Astrocyte of the spinal cord (primary cell): ENCODE results near the gene LINC00632.

Source experiments
- DNase-seq: peaks from one replicate; pipeline ENCODE4 v3.0.0; 2011; ENCODE audit warnings: low read depth, low spot score
- H3K4me3 ChIP-seq: 2 replicates; pipeline ENCODE4 v1.5.1; 2011; ENCODE audit warnings: low read depth, mild to moderate bottlenecking, low read length, moderate library complexity
- in situ Hi-C: cut with HindIII; loops from 2 replicates; pipeline ENCODE4 v1.10.0; 2017; ENCODE audit warnings: low sequenced_read_pairs
- TF ChIP-seq, protein P1 (sequence below): IDR thresholded peaks from 2 replicates; pipeline ENCODE4 v1.5.1; 2012; ENCODE audit warnings: low read depth, mild to moderate bottlenecking, low read length, inconsistent platforms

LINC00632 gene

GRCh38 chrX:140776320-140776719 lies 66.8 kb downstream of the LINC00632 start:
- H3K4me3 ChIP-seq: no peak overlapping the region
- in situ Hi-C loops: no loop called here
- DNase-seq: no peak
- TF ChIP-seq, protein P1, sequence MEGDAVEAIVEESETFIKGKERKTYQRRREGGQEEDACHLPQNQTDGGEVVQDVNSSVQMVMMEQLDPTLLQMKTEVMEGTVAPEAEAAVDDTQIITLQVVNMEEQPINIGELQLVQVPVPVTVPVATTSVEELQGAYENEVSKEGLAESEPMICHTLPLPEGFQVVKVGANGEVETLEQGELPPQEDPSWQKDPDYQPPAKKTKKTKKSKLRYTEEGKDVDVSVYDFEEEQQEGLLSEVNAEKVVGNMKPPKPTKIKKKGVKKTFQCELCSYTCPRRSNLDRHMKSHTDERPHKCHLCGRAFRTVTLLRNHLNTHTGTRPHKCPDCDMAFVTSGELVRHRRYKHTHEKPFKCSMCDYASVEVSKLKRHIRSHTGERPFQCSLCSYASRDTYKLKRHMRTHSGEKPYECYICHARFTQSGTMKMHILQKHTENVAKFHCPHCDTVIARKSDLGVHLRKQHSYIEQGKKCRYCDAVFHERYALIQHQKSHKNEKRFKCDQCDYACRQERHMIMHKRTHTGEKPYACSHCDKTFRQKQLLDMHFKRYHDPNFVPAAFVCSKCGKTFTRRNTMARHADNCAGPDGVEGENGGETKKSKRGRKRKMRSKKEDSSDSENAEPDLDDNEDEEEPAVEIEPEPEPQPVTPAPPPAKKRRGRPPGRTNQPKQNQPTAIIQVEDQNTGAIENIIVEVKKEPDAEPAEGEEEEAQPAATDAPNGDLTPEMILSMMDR: no peak

DNA sequence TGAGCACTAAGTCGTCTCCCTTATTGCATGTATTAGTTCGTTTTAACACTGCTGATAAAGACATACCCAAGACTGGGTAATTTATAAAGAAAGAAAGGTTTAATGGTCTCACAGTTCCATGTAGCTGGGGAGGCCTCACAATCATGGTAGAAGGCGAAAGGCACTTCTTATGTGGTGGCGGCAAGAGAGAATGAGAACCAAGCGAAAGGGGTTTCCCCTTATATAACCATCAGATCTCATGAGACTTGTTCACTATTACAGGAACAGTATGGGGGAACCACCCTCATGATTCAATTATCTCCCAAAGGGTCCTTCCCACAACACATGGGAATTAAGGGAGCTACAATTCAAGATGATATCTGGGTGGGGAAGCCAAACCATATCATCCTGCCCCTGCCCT lies 85.1 kb downstream of the LINC00632 start:
- TF ChIP-seq, protein P1: no peak
- in situ Hi-C loops: no loop called here
- DNase-seq: no peak
- H3K4me3 ChIP-seq: no peak overlapping the region

- no peak overlapping the region for H3K4me3 ChIP-seq
- in situ Hi-C loops: no loop called here
- DNase-seq: peak; percentile 3
- TF ChIP-seq, protein P1: no peak
These were observed 89.7 kb downstream of the LINC00632 start for GRCh38 chrX:140799216-140799615.

- in situ Hi-C loops: no loop called here
- DNase-seq: no peak
- no peak overlapping the region for H3K4me3 ChIP-seq
- TF ChIP-seq, protein P1: no peak
These were observed 94.7 kb downstream of the LINC00632 start for GRCh38 chrX:140804292-140804691.

DNA sequence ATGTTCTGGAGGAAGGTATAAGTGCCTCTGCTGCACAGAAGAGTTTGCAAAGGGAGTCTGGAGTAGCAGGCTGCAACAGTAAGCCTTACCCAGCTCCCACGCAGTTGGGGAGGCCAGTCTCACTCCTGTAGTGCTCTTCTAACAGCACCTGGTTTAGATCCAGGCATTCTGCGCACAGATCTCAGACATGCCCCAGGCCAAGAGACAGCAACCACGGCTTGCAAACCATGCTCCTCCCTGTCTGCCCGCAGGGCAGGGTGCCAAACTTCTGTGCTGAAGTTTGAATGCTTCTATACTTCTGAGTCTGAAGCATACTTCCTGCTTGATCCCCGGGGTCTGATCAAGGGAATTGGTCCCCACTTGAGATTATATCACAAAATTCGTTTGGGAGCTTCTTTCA lies 106.3 kb downstream of the LINC00632 start:
- TF ChIP-seq, protein P1: no peak
- no peak overlapping the region for H3K4me3 ChIP-seq
- DNase-seq: peak; percentile 42
- in situ Hi-C loops: no loop called here

- in situ Hi-C loops: no loop called here
- peak; percentile 22 for DNase-seq
- H3K4me3 ChIP-seq: no peak overlapping the region
- TF ChIP-seq, protein P1: peak; percentile 63
These were observed 108.4 kb downstream of the LINC00632 start for GRCh38 chrX:140817943-140818342.

- no peak for DNase-seq
- TF ChIP-seq, protein P1: no peak
- H3K4me3 ChIP-seq: no peak overlapping the region
- in situ Hi-C loops: no loop called here
These were observed 111.7 kb downstream of the LINC00632 start for GRCh38 chrX:140821280-140821679.
